Subcutaneous abdominal adipose tissue (tissue), 5 donors: Measurements from ENCODE around the gene ACP3.

ENCODE experiments used
- H3K27ac ChIP-seq: one replicate; pipeline ENCODE4 v1.7.0; 2013; ENCODE audit warnings: low read depth, mild to moderate bottlenecking, inconsistent platforms, low read length, moderate library complexity
- H3K27me3 ChIP-seq, 5 donors: one replicate each; pipeline ENCODE4 v1.7.0; 2013; ENCODE audit warnings: low read length in 5 of 5, inconsistent platforms in 1 of 5; ENCODE audit not compliant: control insufficient read depth in 5 of 5, insufficient read depth in 4 of 5
- H3K36me3 ChIP-seq, 5 donors: one replicate each; pipeline ENCODE4 v1.7.0; 2013; ENCODE audit warnings: low read length in 5 of 5; ENCODE audit not compliant: control insufficient read depth in 5 of 5, insufficient read depth in 5 of 5
- H3K4me1 ChIP-seq, 5 donors: one replicate each; pipeline ENCODE4 v1.7.0; 2013; ENCODE audit warnings: low read length in 5 of 5, mild to moderate bottlenecking in 3 of 5, moderate library complexity in 1 of 5; ENCODE audit not compliant: control insufficient read depth in 5 of 5, insufficient read depth in 5 of 5
- H3K4me3 ChIP-seq, 5 donors: one replicate each; pipeline ENCODE4 v1.7.0; 2013; ENCODE audit warnings: low read length in 5 of 5, low read depth in 1 of 5
- H3K9ac ChIP-seq, 5 donors: one replicate each; pipeline ENCODE4 v1.7.0; 2013; ENCODE audit warnings: low read length in 5 of 5, mild to moderate bottlenecking in 4 of 5, moderate library complexity in 3 of 5
- H3K9me3 ChIP-seq, 5 donors: one replicate each; pipeline ENCODE4 v1.7.0; 2013; ENCODE audit warnings: low read length in 5 of 5; ENCODE audit not compliant: control insufficient read depth in 5 of 5
- donor health status: healthy.
- donor health status: healthy.
- donor health status: healthy.
- donor health status: healthy.
- donor health status: healthy.

The ACP3 gene

DNA sequence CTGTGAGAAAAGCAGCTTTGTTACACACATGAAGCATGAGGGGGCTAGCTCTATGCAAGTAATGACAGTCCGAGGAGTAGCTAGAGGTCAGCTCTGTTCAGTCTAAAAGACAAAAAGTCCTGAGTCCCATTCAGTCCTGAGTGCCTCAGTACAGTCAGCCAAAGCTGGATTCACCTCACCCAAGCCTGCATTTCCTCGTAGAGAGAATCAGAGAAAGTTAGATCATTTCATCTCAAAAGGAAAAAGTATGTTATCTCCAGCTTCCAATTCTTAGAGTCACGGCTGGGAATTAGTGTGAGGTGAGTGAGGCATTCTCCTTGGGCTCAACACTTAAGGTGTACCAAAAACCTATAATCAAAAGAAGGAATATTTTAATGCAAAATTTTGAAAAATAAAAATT is 5.9 kb upstream of the ACP3 start:
- Histone ChIP-seq H3K9ac (no peak overlapping the region), H3K4me3 (no peak overlapping the region), H3K27me3 (no peaks in the 10 kb centered on the region), H3K9me3 (no peaks in the 10 kb centered on the region), H3K4me1 (peaks cover 0 to 8% (median 0%) of the 10 kb centered on the region in 5 donors), H3K27ac (no peak overlapping the region), H3K36me3 (no peaks in the 10 kb centered on the region)

DNA sequence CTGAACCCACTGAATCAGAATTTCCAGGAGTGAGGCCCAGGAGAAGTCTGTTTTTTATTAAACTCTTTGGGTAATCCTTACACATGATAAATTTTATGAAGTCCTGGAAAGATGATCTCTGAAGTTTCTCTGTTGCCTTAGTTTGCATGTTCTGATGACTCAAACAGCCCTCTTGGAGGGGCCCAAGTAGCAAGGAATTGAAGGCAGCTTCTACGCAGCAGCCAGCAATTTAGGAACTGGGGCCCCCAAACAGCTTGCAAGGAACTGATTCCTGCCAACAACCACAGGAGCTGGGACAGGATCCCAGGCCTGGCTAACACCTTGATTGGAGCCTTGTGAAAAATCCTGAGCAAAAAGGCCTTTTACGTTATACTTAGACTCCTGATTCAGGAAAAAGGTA is 5.4 kb upstream of the ACP3 start:
- Histone ChIP-seq H3K27ac (no peak overlapping the region), H3K9me3 (no peaks in the 10 kb centered on the region), H3K4me3 (no peak overlapping the region), H3K36me3 (no peaks in the 10 kb centered on the region), H3K27me3 (no peaks in the 10 kb centered on the region), H3K9ac (no peak overlapping the region), H3K4me1 (peaks cover 0 to 8% (median 0%) of the 10 kb centered on the region in 5 donors)

DNA sequence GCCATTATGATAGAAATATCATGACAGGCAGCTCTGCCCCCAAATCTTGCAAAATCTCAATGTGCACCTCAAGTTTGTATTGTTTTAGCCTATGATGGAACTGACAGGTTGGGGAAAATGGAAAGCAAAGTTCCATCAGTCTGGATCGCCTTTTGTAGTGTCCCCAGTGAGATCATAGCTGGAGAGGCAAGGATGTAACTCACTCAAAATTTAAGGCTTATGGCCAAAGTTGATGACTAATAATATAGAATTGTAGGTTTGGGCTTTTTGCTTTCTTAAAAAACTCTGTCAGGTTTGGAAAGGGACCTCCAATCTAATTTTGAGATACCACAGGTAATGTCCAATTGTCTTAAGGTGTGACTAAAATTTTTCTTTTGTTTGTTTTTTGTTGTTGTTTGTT is 1.4 kb upstream of the ACP3 start:
- no peaks in the 10 kb centered on the region for H3K27me3 ChIP-seq
- no peak overlapping the region for H3K27ac ChIP-seq
- H3K9ac ChIP-seq, result no peak overlapping the region
- no peaks in the 10 kb centered on the region for H3K9me3 ChIP-seq
- no peak overlapping the region for H3K4me3 ChIP-seq
- peaks cover 0 to 14% (median 3%) of the 10 kb centered on the region in 5 donors for H3K4me1 ChIP-seq
- H3K36me3 ChIP-seq, result no peaks in the 10 kb centered on the region

DNA sequence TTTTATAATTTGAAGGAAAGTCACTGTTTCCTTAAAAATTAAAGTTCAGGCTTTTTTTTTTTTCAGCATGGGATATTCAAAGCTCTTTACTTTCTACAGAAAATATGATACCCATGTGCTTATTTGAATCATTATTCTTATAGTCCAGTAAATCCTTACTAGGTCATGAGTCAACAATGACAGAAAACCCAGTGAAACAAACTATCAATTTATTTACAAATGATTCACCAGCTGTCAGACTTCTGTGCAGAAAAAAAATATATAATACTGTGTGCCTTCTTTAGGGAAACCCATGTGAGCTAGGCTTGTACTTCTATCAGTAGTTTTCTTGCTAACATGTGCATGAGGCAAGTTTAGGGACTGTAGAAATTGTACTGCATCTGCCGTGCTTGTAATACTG is 1.2 kb downstream of the ACP3 start:
- H3K27ac ChIP-seq, result no peak overlapping the region

DNA sequence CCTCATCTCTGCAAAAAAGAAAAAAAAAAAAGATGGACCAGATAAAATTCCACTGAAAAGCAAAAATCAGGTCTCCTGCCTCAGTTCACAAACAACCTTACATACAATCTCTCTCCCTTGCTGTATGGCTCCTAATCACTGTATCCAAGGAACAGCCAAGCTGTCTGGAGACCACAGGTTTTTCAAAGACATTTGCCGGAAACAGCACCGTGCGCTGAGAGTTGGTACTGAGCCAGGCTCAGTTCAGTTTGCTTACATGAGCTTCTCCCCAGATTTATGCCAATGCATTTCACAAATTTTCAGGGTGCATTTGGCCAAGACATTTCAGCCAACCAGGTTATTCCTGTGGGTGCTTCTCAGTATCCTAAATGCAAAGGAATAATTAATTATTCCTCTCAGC is 4.1 kb downstream of the ACP3 start:
- Histone ChIP-seq H3K27me3 (no peaks in the 10 kb centered on the region), H3K9me3 (no peaks in the 10 kb centered on the region), H3K9ac (no peak overlapping the region), H3K4me1 (peaks cover 0 to 9% (median 3%) of the 10 kb centered on the region in 5 donors), H3K27ac (no peak overlapping the region), H3K4me3 (no peak overlapping the region), H3K36me3 (no peaks in the 10 kb centered on the region)

More for the DNA sequence above, 1.2 kb downstream of the ACP3 start:
- Histone ChIP-seq H3K4me1 (peaks cover 0 to 11% (median 3%) of the 10 kb centered on the region in 5 donors), H3K27me3 (no peaks in the 10 kb centered on the region), H3K9ac (no peak overlapping the region), H3K4me3 (no peak overlapping the region), H3K36me3 (no peaks in the 10 kb centered on the region), H3K9me3 (no peaks in the 10 kb centered on the region)

DNA sequence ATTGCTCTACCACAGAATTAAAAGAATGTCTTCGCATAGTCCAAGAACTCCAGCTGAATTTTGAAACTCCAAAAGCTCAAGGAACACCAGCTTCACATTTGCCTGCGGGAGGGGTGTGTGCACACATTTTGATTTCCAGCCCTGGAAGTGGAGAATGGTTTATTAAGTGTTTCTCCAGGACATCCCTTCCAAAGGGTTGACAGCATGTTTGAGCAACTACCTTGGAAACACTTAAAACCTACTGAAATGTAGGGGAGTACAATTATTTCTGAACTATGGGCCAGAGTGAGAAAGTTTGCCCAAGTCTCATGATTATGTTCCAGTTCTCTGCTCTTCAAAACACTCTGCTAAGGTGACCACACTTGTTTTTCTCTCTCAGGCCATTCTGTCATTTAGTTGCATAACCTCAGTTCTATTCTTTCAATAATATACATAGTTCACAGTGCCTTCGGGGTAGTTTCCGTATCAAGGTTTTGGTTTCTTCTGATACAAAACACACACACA is 7.9 kb downstream of the ACP3 start:
- Histone ChIP-seq H3K4me1 (no peaks in the 10 kb centered on the region), H3K27ac (no peak overlapping the region), H3K27me3 (peaks cover 0 to 1% (median 0%) of the 10 kb centered on the region in 5 donors), H3K9me3 (no peaks in the 10 kb centered on the region), H3K4me3 (no peak overlapping the region), H3K9ac (no peak overlapping the region), H3K36me3 (no peaks in the 10 kb centered on the region)

DNA sequence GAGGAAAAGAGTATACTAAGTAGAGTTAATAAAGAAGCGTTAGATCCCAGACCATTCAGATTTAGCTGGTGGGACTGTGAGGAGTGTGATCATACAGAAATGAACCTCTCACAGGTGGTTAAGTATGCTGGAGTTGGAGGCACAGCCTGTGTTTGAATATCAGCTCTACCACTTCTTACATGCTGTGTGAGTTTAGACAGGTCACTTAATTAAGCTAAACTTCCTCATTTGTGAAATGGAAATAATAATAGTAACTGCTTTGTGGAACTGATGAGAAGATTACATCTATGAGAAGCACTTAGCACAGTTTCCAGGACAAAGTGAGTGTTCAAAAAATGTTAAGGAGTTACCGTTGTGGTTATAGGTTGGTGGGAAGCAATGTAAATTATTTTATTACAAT is 8.4 kb downstream of the ACP3 start:
- Histone ChIP-seq H3K27ac (no peak overlapping the region), H3K9me3 (no peaks in the 10 kb centered on the region), H3K4me3 (no peak overlapping the region)

DNA sequence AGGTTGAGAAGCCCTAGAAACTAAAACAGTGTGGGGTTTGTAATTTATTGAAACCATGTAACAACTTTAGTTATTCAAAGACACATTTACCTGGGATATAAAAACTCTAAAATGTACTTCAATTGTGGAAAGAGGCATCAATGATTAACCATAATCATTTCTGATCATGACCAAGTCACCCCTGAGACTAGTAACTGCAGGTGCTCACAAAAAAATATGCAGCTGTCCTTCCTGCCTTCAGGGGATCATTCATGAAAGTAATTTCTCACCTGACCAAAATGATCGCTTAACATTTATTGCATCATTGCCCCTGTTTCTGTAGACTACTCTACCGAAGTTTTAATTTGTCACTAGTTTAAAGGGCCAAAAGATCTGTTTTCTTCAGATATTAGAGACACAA is 9.0 kb downstream of the ACP3 start:
- Histone ChIP-seq H3K27ac (no peak overlapping the region), H3K9ac (no peak overlapping the region), H3K4me3 (no peak overlapping the region), H3K9me3 (no peaks in the 10 kb centered on the region), H3K4me1 (no peaks in the 10 kb centered on the region), H3K36me3 (peaks cover 0 to 5% (median 0%) of the 10 kb centered on the region in 5 donors), H3K27me3 (peaks cover 0 to 4% (median 0%) of the 10 kb centered on the region in 5 donors)

More for the DNA sequence above, 8.4 kb downstream of the ACP3 start:
- Histone ChIP-seq H3K36me3 (peaks cover 0 to 3% (median 0%) of the 10 kb centered on the region in 5 donors), H3K27me3 (peaks cover 0 to 3% (median 0%) of the 10 kb centered on the region in 5 donors), H3K4me1 (no peaks in the 10 kb centered on the region), H3K9ac (no peak overlapping the region)

DNA sequence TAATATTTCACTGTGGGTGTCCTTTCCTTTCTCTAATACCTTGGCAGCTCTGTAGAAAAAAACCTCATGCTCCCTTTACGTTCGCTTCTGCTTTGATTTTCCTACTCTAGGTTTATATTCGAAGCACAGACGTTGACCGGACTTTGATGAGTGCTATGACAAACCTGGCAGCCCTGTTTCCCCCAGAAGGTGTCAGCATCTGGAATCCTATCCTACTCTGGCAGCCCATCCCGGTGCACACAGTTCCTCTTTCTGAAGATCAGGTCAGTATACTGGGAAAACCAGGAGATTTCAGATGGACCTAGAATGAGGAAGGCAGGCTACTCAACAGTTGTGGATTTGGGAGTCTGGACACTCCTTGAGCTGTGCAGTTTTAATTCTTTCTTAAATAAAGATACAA is 14.9 kb downstream of the ACP3 start:
- H3K9me3 ChIP-seq, result peaks cover 0 to 3% (median 0%) of the 10 kb centered on the region in 5 donors
- H3K9ac ChIP-seq, result no peak overlapping the region
- no peak overlapping the region for H3K4me3 ChIP-seq
- peaks cover 0 to 5% (median 0%) of the 10 kb centered on the region in 5 donors for H3K36me3 ChIP-seq
- H3K27me3 ChIP-seq, result peaks cover 0 to 4% (median 0%) of the 10 kb centered on the region in 5 donors
- no peaks in the 10 kb centered on the region for H3K4me1 ChIP-seq
- H3K27ac ChIP-seq, result no peak overlapping the region

DNA sequence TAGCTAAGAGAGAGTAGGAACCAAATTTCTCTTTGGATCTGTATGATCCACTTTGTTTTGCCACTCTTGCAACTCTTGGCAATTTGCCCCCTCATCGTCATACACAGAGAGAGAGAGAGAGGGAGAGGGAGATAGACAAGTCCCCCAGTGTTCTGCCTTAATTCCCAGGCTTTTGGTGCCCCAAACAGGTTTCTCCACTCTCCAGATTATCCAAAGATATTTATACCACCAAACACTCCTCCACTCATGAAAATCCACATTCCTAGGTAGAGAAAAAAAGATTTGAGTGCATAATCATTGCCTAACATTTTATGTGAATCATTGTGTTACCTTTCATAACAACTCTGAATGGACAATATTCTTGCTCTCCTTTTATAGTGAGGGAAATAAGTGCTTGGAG is 15.3 kb downstream of the ACP3 start:
- Histone ChIP-seq H3K9ac (no peak overlapping the region), H3K9me3 (peaks cover 0 to 3% (median 0%) of the 10 kb centered on the region in 5 donors), H3K4me3 (no peak overlapping the region), H3K36me3 (peaks cover 0 to 5% (median 0%) of the 10 kb centered on the region in 5 donors), H3K27ac (no peak overlapping the region), H3K27me3 (peaks cover 0 to 4% (median 0%) of the 10 kb centered on the region in 5 donors), H3K4me1 (no peaks in the 10 kb centered on the region)
